HG03066 (cell line): ENCODE measurements around the gene LRBA.
"Not testable (repeated sequence)": the region's sequence is repeated elsewhere in the genome, so short reads cannot be mapped to it uniquely, and the experiment has no call there.

ENCODE experiments used
- ATAC-seq: cut with Tn5 transposase; IDR thresholded peaks from one replicate; pipeline ENCODE4 v1.9.1; 2021; ENCODE audit warnings: low read depth; ENCODE audit not compliant: unreplicated experiment

Gene LRBA

GRCh38 chr4:150540536-150540935, 474.5 kb downstream of the LRBA start:
- ATAC-seq = no peak

- ATAC-seq = not testable (repeated sequence)
Measured at GRCh38 chr4:150537911-150538310, 477.2 kb downstream of the LRBA start.

DNA sequence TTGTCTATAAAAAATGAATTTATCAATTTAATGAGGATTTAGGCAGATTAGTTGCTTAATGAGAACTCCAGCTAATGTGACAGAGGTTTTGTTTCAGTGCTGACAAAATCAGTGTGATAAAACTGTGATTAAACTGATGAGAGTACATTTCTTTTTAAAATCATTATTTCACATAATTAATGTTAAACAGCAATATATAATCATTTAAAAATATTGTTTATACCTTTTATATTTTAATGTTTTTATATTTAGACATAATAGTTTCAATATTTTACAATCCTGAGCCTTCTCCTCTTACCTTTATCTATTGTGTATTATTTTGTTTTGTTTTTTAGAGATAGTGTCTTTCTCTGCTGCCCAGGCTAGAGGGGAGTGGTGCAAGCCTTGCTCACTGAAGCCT, 480.3 kb downstream of the LRBA start:
- no peak for ATAC-seq

- ATAC-seq = no peak
Measured at GRCh38 chr4:150533673-150534072, 481.4 kb downstream of the LRBA start.

GRCh38 chr4:150525321-150525868, 489.7 kb downstream of the LRBA start:
- ATAC-seq = no peak

DNA sequence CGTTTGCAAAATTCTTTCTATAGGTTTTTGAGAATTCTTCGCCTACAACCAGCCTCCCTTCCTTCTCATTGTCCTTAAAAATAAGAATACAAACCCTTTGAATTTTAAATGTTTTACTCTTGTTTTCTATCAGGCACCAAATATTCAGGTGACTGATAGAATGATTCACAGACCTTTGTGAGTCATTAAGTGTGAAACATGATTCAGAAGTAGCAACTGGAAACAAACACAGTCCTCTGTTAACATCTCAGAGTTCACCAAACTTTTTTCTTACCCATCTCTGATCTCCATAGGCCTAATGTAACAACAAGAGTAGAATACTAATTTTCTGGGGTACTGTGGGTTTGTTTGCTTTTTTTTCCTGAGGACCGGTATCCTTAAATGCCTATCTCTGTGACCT, 496.5 kb downstream of the LRBA start:
- no peak for ATAC-seq

GRCh38 chr4:150515135-150515534, 499.9 kb downstream of the LRBA start:
- ATAC-seq = no peak

DNA sequence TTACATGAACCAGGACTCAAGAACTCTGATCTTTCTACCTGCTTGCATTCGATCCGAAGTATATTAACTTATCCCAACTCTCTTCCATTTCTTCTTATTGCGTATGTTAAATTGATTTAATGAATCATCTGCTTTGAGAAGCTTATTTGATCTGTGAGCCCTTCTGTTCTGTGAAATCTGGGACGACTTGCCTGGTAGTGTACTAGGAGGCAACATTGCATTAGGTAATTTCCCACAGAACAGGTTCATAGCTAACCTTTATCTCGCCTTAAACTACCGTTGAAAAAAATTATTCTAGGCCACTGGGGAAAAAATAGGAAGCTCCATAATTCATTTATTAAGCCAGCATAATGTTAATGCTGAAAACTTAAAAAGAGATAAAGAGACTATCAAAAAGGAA, 500.4 kb downstream of the LRBA start:
- no peak for ATAC-seq

GRCh38 chr4:150510176-150510865, 504.8 kb downstream of the LRBA start:
- ATAC-seq = no peak

GRCh38 chr4:150507656-150508055, 507.4 kb downstream of the LRBA start:
- not testable (repeated sequence) for ATAC-seq

GRCh38 chr4:150501983-150502382, 513.1 kb downstream of the LRBA start:
- ATAC-seq = no peak

DNA sequence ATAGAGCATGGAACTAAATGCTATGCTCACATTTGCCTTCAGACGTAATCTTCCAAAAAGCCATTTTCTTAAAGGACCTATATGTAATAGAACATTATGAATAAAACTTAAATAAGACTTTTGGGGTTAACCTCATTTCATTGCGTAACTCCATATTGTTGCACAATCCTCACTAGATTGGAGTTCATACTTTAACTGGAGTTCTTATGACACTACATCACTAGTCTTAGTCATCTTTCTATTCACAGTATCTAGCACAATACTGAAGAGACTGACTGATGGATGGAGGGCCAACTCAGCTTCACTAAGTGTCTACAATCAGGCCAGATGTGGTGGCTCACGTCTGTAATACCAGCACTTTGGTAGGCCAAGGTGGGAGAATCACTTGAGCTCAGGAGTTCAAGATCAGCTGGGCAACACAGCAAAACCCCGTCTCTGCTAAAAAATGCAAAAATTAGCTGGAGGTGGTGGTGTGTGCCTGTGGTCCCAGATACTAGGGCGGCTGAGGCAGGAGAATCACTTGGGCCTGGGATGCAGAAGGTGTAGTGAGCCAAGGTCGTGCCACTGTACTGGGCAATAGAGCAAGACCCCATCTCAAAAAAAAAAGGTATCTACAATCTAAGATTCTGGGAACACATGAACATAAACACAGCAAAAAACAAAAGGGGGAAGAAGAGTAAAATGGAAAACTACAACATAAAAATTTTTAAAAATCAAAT, 513.9 kb downstream of the LRBA start:
- no peak for ATAC-seq

DNA sequence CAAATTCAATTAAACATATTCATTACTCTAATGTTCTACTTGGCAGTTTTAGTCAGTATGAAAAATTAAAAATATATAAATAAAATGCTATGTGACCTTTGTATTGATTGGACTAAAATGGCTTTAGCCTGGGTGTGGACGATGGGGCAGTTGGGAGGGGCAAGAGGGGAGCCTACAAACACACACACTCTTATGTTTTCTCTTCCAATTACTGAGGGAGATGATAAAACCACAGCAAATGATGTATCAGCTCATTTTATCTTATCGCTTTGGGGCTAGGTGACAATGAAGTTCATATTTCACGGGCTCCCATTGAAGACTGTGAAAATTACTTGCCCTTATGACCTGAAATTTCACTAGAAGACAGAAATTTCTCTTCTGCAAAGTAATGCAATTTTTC, 517.5 kb downstream of the LRBA start:
- ATAC-seq = no peak

DNA sequence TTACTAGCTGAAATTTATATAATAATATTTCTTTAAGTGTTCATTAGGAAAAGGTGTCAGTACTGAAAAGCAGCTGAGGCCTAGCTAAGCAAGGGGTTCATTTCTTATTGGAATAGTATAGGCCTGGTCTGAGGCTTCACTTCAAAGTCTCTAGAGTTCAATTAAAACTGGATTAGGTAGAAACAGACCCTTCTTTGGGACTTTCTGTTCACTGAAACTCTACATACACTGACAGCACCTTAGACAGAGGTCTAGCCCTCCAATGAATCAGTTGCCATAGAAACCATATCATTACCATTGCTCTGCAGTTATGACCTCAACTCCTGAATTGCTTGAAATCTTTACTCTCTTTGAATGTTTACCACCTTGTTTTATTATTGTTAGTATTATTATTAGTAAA, 519.5 kb downstream of the LRBA start:
- no peak for ATAC-seq

GRCh38 chr4:150493851-150494250, 521.2 kb downstream of the LRBA start:
- ATAC-seq = no peak

DNA sequence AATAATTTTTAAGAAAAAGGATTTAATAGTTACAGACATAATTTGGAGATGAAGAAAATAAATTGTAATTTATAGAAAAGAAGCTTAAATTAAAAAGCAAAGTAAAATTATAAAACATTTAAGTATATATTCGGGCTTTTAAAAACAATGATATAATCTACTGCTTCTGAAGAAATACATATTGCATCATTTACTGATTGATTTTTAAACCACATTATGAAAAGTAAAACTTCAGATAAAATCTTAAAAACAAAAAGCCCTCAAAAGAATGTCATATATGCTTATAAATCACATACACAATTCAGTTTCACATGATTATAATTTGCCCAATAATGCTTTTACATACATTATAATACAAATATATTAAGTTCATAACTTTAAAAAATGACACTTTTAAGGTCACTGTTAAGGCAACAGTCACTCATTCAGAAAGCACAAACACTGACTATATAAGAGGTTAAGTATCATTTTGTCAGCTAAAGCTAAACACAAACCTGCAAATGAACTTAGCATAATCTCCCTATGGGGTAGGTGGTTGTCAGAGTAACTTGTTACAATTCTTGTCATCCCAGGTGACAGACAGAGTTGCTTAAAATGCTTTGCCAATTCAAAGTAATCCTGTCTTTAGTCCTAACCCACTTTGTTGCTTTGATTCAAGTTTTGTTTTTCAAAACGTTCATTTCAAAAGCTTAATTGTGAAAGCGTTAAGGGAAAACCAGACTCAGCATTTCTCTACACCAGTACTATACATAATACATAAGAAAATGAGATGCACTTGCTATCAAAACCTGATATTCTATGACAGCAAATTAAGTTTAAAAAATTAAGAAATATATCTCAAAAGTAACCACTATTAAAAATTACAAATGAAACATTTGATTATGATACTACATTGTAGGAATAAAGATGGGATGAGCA, 523.7 kb downstream of the LRBA start:
- no peak for ATAC-seq

DNA sequence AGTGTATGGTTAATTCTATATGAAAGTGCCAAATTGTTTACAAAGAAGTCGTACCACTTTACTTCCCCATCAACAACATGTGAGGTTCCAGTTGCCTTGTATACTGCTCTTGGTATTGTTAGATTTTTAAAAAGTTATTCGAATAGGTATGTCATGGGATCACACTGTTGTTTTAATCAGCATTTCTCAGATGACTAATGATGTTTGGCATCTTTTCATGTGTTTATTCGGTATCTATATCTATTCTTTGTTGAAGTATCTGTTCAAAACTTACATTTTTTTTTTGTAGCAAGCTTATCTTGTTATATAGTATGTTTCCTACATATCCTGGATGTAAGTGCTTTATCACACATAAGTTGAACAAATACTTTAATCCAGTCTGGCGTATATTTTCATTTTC, 532.5 kb downstream of the LRBA start:
- ATAC-seq = no peak

- no peak for ATAC-seq
Measured at GRCh38 chr4:150479657-150480056, 535.4 kb downstream of the LRBA start.

DNA sequence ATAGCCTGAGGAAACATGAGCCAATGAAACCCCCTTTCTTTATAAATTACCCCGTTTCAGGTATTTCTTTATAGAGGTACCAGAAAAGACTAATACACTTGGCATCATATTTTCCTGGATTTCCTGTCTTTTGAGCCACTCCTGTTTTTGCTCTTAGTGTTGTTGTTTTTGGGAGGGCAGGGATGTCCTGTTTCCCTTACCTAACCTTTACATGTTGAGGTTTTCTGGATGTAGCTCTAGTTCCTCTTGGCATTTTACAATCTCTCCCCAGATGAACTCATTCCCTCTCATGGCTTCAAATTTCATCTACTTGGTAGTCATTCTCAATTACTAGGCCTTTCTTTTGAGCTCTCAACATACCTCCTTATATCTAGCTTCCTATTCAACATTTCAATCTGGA, 537.2 kb downstream of the LRBA start:
- no peak for ATAC-seq

DNA sequence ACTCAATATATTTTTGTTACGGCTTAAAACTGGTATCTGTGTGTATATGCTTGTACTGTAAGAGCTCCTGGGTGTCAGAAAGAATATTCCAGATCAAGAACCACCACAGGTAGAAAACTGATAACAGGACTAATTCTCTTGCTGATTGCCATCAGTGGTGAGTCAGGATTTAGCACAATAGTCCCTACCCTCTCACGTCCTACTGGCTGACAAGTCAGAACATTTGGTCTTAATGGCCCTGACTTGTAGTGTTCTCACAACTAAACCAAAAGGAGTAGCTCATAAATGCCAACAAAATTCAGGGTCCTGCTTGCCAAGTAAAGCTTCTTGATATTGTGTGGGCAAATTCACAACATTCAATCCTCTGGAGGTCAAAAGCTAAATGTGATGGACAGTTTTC, 538.3 kb downstream of the LRBA start:
- ATAC-seq = no peak

GRCh38 chr4:150475763-150476162, 539.3 kb downstream of the LRBA start:
- ATAC-seq = no peak
